B cell (primary cell): ENCODE results near the gene CELF6. TPM values are rescaled to one million over a fixed set of nuclear protein-coding genes. Genes with fewer than 3 reads are reported as not detected.

Experiments used
- ATAC-seq: fragments of 200-7000 bp; cut with Tn5 transposase; one replicate; pipeline ENCODE4 v1.10.0; 2021; ENCODE audit warnings: low read depth, mild to moderate bottlenecking, moderate number of reproducible peaks, moderate library complexity
- CTCF ChIA-PET: fragments of 350-600 bp; sonication (Branson Sonifier 250); formaldehyde crosslinking; loops from one replicate; lab custom pipeline; 2021; ENCODE audit warnings: antibody characterized with exemption, inconsistent platforms; lab: Charles Lee
- POLR2A ChIA-PET: fragments of 350-600 bp; sonication (Branson Sonifier 250); formaldehyde crosslinking; loops from one replicate; lab custom pipeline; 2021; ENCODE audit warnings: antibody characterized with exemption; lab: Charles Lee
- DNase-seq: peaks from one replicate; pipeline ENCODE4 v3.0.0; 2013
- H2AFZ ChIP-seq: 2 replicates; pipeline ENCODE4 v1.6.1; 2012; ENCODE audit warnings: mild to moderate bottlenecking, low read depth, low read length; ENCODE audit not compliant: insufficient read depth, poor library complexity, severe bottlenecking
- H3K27ac ChIP-seq, 2 donors: 1 replicate in 1 of 2; 2 replicates in 1 of 2; pipeline ENCODE4 v1.5.1; 2012 to 2013; ENCODE audit warnings: low read length in 2 of 2, mild to moderate bottlenecking in 2 of 2, moderate library complexity in 1 of 2
- H3K27me3 ChIP-seq, 4 experiments: fragments of 200-600 bp in 1 of 4; sonication (generic) in 1 of 4; replicated peaks in 1 of 4; 1 replicate in 2 of 4; 2 replicates in 2 of 4; pipeline versions ENCODE4 v1.6.1 to v1.7.0; 2013 to 2016; ENCODE audit warnings: low read length in 3 of 4, mild to moderate bottlenecking in 2 of 4, mixed read lengths in 1 of 4, moderate library complexity in 1 of 4; ENCODE audit not compliant: insufficient read depth in 4 of 4, control insufficient read depth in 3 of 4; ENCODE audit errors: control extremely low read depth in 1 of 4
- H3K36me3 ChIP-seq, 2 experiments: replicated peaks in 1 of 2; 1 replicate in 1 of 2; 2 replicates in 1 of 2; pipeline versions ENCODE4 v1.6.1 to v1.7.1; 2013; ENCODE audit warnings: low read length in 1 of 2; ENCODE audit not compliant: insufficient read depth in 2 of 2, control insufficient read depth in 1 of 2; ENCODE audit errors: control extremely low read depth in 1 of 2, extremely low read depth in 1 of 2
- H3K4me1 ChIP-seq, 2 donors: fragments of 200-600 bp in 1 of 2; sonication (generic) in 1 of 2; 1 replicate in 1 of 2; 2 replicates in 1 of 2; pipeline versions ENCODE4 v1.5.1 to v1.6.1; 2013 to 2017; ENCODE audit warnings: low read length in 2 of 2; ENCODE audit not compliant: control insufficient read depth in 2 of 2, insufficient read depth in 2 of 2
- H3K4me2 ChIP-seq: replicated peaks from 2 replicates; pipeline ENCODE3; 2012; ENCODE audit warnings: mild to moderate bottlenecking, low read depth, low read length; ENCODE audit not compliant: poor library complexity, severe bottlenecking
- H3K4me3 ChIP-seq, 5 experiments: fragments of 200-600 bp in 1 of 5; sonication (generic) in 1 of 5; 1 replicate in 3 of 5; 2 replicates in 2 of 5; pipeline versions ENCODE4 v1.5.1 to v1.7.0; 2011 to 2016; ENCODE audit warnings: low read length in 4 of 5, mild to moderate bottlenecking in 4 of 5, low read depth in 2 of 5, control low read depth in 1 of 5, moderate library complexity in 1 of 5; ENCODE audit not compliant: insufficient read depth in 1 of 5; ENCODE audit errors: control extremely low read depth in 1 of 5, extremely low read depth in 1 of 5
- H3K79me2 ChIP-seq: fragments of 200-600 bp; sonication (generic); one replicate; pipeline ENCODE4 v1.6.0; 2016; ENCODE audit warnings: low read length; ENCODE audit not compliant: control insufficient read depth, insufficient read depth
- H3K9ac ChIP-seq: fragments of 200-600 bp; sonication (generic); 2 replicates; pipeline ENCODE4 v1.6.1; 2017; ENCODE audit warnings: mild to moderate bottlenecking, low read length, moderate library complexity
- H3K9me3 ChIP-seq, 3 donors: one replicate each; pipeline versions ENCODE4 v1.6.1 to v1.7.1; 2013; ENCODE audit warnings: low read length in 2 of 3; ENCODE audit not compliant: control insufficient read depth in 2 of 3, insufficient read depth in 1 of 3; ENCODE audit errors: control extremely low read depth in 1 of 3
- H4K20me1 ChIP-seq: 2 replicates; pipeline ENCODE4 v1.6.0; 2012; ENCODE audit warnings: mild to moderate bottlenecking, low read length; ENCODE audit not compliant: insufficient read depth, control insufficient read depth, poor library complexity, severe bottlenecking
- H3K27ac Mint-ChIP-seq: one replicate; pipeline ENCODE4 v1.8.0; 2021; ENCODE audit warnings: mixed read lengths
- H3K27me3 Mint-ChIP-seq: one replicate; pipeline ENCODE4 v1.8.0; 2021; ENCODE audit warnings: mixed read lengths
- H3K4me1 Mint-ChIP-seq: one replicate; pipeline ENCODE4 v1.8.0; 2021; ENCODE audit warnings: mixed read lengths
- H3K4me3 Mint-ChIP-seq: one replicate; pipeline ENCODE4 v1.8.0; 2021; ENCODE audit warnings: mixed read lengths
- H3K9me3 Mint-ChIP-seq: one replicate; pipeline ENCODE4 v1.8.0; 2022; ENCODE audit warnings: mixed read lengths; ENCODE audit not compliant: insufficient read depth
- CTCF ChIP-seq: fragments of 200-600 bp; IDR thresholded peaks from one replicate; pipeline ENCODE4 v1.8.0; 2022; ENCODE audit warnings: antibody characterized with exemption, mild to moderate bottlenecking
- EZH2 ChIP-seq: IDR thresholded peaks from 2 replicates; pipeline ENCODE4 v1.6.1; 2012; ENCODE audit warnings: borderline replicate concordance, low read depth, mild to moderate bottlenecking, moderate library complexity, low read length; ENCODE audit not compliant: insufficient read depth, poor library complexity, severe bottlenecking
- WGBS: methylation state at CpG from one replicate; pipeline ENCODE4 v1.1.5; 2013; ENCODE audit warnings: missing lambda C conversion rate; ENCODE audit not compliant: insufficient coverage; 5-methylcytosine and 5-hydroxymethylcytosine counted together
- intact Hi-C: fragments of 100-400 bp; cut with micrococcal nuclease; formaldehyde crosslinking; loops from one replicate; pipeline ENCODE4 v1.10.0; 2022
- polyA plus RNA-seq: library from polyadenylated mRNA; depleted of rRNA; stranded (reverse); fragments of >200 nt; gene quantifications from 2 replicates; pipeline ENCODE4 v1.2.3, GENCODE V29; 2012
- total RNA-seq, 2 donors: library from RNA; stranded (reverse); fragments of 120-200 nt in 1 of 2; gene quantifications; 1 replicate in 1 of 2; 2 replicates in 1 of 2; pipeline versions ENCODE4 v1.2.3 to v1.2.4, GENCODE V29; 2013 to 2022

CELF6 gene
- total and polyA plus RNA-seq, 2 donors (not counting 1 experiment from before 2014, with no cell fraction given): 5.3 to 8.5 TPM

- H3K9me3 Mint-ChIP-seq: no peaks in the 10 kb centered on the region
- H3K4me3 ChIP-seq: no peak overlapping the region
- H3K9me3 ChIP-seq: peaks cover 0 to 2% (median 0%) of the 10 kb centered on the region in 3 donors
- H2AFZ ChIP-seq: no peak overlapping the region
- H3K27me3 Mint-ChIP-seq: no peaks in the 10 kb centered on the region
- peak; percentile 28 for DNase-seq
- H4K20me1 ChIP-seq: no peaks in the 10 kb centered on the region
- CTCF ChIA-PET: no interaction called here
- H3K4me1 ChIP-seq: peaks cover 10 to 19% of the 10 kb centered on the region in 2 donors
- peak overlapping the region; percentile 57 for H3K27ac Mint-ChIP-seq
- peaks cover 25% of the 10 kb centered on the region for H3K4me1 Mint-ChIP-seq
- POLR2A ChIA-PET: no interaction called here
- no peaks in the 10 kb centered on the region for H3K27me3 ChIP-seq
- no peaks in the 10 kb centered on the region for H3K79me2 ChIP-seq
- no peak overlapping the region for H3K27ac ChIP-seq
- H3K36me3 ChIP-seq: no peaks in the 10 kb centered on the region
- no peak overlapping the region for H3K9ac ChIP-seq
- no peak for TF ChIP-seq EZH2
- TF ChIP-seq CTCF: no peak
- no peak for ATAC-seq
- no CpG with 5 or more reads among the region's 2 CpGs for WGBS
- intact Hi-C loops: loop anchor here (10.0 kb wide), 1 partner anchor 766 kb away; no protein-coding TSS in a partner anchor
- H3K4me2 ChIP-seq: no peak overlapping the region
- H3K4me3 Mint-ChIP-seq: peak overlapping the region; percentile 77
Measured at GRCh38 chr15:72318408-72318942, 1.5 kb downstream of the CELF6 start.

GRCh38 chr15:72315706-72316370 lies 4.1 kb downstream of the CELF6 start:
- H3K4me1 Mint-ChIP-seq: peaks cover 23% of the 10 kb centered on the region
- POLR2A ChIA-PET: no interaction called here
- intact Hi-C loops: loop anchor here (10.0 kb wide), 1 partner anchor 769 kb away; no protein-coding TSS in a partner anchor

More at GRCh38 chr15:72315706-72316370, 4.1 kb downstream of the CELF6 start:
- H3K4me2 ChIP-seq: no peak overlapping the region
- WGBS: 60% methylated on average over 1 of the region's 6 CpGs
- Mint-ChIP-seq H3K27ac (no peak overlapping the region), H3K4me3 (no peak overlapping the region), H3K27me3 (no peaks in the 10 kb centered on the region), H3K9me3 (no peaks in the 10 kb centered on the region)
- DNase-seq: no peak
- no peak overlapping the region for H3K4me3 ChIP-seq
- H3K27me3 ChIP-seq: no peaks in the 10 kb centered on the region
- H3K9ac ChIP-seq: no peak overlapping the region
- no peak overlapping the region for H2AFZ ChIP-seq
- peaks cover 4 to 12% of the 10 kb centered on the region in 2 donors for H3K4me1 ChIP-seq
- CTCF ChIA-PET: no interaction called here
- no peak overlapping the region for H3K27ac ChIP-seq
- H3K36me3 ChIP-seq: no peaks in the 10 kb centered on the region
- H3K9me3 ChIP-seq: peaks cover 0 to 2% (median 0%) of the 10 kb centered on the region in 3 donors
- no peaks in the 10 kb centered on the region for H4K20me1 ChIP-seq
- no peak for TF ChIP-seq EZH2
- TF ChIP-seq CTCF: no peak
- ATAC-seq: no peak
- no peaks in the 10 kb centered on the region for H3K79me2 ChIP-seq
